SK-N-MC (cell line): Measurements from ENCODE around the gene DYNC1I1.

Experiments
- EZH2 ChIP-seq: fragments of 200-600 bp; sonication (generic); IDR thresholded peaks from one replicate; pipeline ENCODE4 v1.6.1; 2017; ENCODE audit warnings: antibody characterized with exemption
- POLR2AphosphoS5 ChIP-seq: IDR thresholded peaks from 2 replicates; pipeline ENCODE4 v1.6.1; 2012; ENCODE audit warnings: mild to moderate bottlenecking, low read depth, low read length, borderline replicate concordance

GRCh38 chr7:95907337-95907736, 135.0 kb downstream of the DYNC1I1 start:
- TF ChIP-seq EZH2 = no peak
- TF ChIP-seq POLR2AphosphoS5 = no peak
